HG03135 (cell line): ENCODE data around the gene CHD2.

Experiments used
- ATAC-seq: cut with Tn5 transposase; IDR thresholded peaks from one replicate; pipeline ENCODE4 v1.9.1; 2021; ENCODE audit warnings: mild to moderate bottlenecking, moderate library complexity; ENCODE audit not compliant: unreplicated experiment

Gene CHD2

GRCh38 chr15:93044301-93045190 lies 144.4 kb downstream of the CHD2 start:
- ATAC-seq: no peak

GRCh38 chr15:93045191-93045785 lies 145.2 kb downstream of the CHD2 start:
- ATAC-seq: no peak

- ATAC-seq: no peak
Observed at GRCh38 chr15:93046120-93046519, 146.0 kb downstream of the CHD2 start.

GRCh38 chr15:93046721-93047120 lies 146.6 kb downstream of the CHD2 start:
- no peak for ATAC-seq

- ATAC-seq: no peak
Observed at GRCh38 chr15:93047621-93048425, 147.7 kb downstream of the CHD2 start.

- ATAC-seq: no peak
Observed at GRCh38 chr15:93048426-93048721, 148.2 kb downstream of the CHD2 start.

GRCh38 chr15:93048759-93049161 lies 148.6 kb downstream of the CHD2 start:
- no peak for ATAC-seq

GRCh38 chr15:93049233-93049632 lies 149.1 kb downstream of the CHD2 start:
- no peak for ATAC-seq

- no peak for ATAC-seq
Observed at GRCh38 chr15:93049914-93050578, 149.9 kb downstream of the CHD2 start.

- ATAC-seq: no peak
Observed at GRCh38 chr15:93050648-93051047, 150.5 kb downstream of the CHD2 start.

GRCh38 chr15:93051236-93052089 lies 151.3 kb downstream of the CHD2 start:
- ATAC-seq: no peak

- ATAC-seq: no peak
Observed at GRCh38 chr15:93052090-93052879, 152.2 kb downstream of the CHD2 start.

- ATAC-seq: no peak
Observed at GRCh38 chr15:93055211-93055610, 155.1 kb downstream of the CHD2 start.

- ATAC-seq: no peak
Observed at GRCh38 chr15:93056836-93057235, 156.7 kb downstream of the CHD2 start.

- ATAC-seq: no peak
Observed at GRCh38 chr15:93057618-93058017, 157.5 kb downstream of the CHD2 start.

- ATAC-seq: no peak
Observed at GRCh38 chr15:93058128-93058527, 158.0 kb downstream of the CHD2 start.

- ATAC-seq: no peak
Observed at GRCh38 chr15:93058904-93059427, 158.8 kb downstream of the CHD2 start.

GRCh38 chr15:93059442-93059841 lies 159.3 kb downstream of the CHD2 start:
- no peak for ATAC-seq
